Activated CD8-positive, alpha-beta memory T cell treated with anti-CD3 and anti-CD28 coated beads for 36 hours (primary cell): ENCODE measurements around the gene PRICKLE4. TPM values are rescaled to one million over a fixed set of nuclear protein-coding genes. Genes with fewer than 3 reads are reported as not detected.

Experiments used
- CTCF ChIA-PET: fragments of 350-600 bp; sonication (Branson Sonifier 250); formaldehyde crosslinking; loops from one replicate; lab custom pipeline; 2021; ENCODE audit warnings: antibody characterized with exemption; lab: Charles Lee
- POLR2A ChIA-PET: fragments of 350-600 bp; sonication (Branson Sonifier 250); formaldehyde crosslinking; loops from one replicate; lab custom pipeline; 2021; ENCODE audit warnings: antibody characterized with exemption; lab: Charles Lee
- total RNA-seq, 2 experiments: library from RNA; stranded (reverse); gene quantifications; one replicate each; pipeline ENCODE4 v1.2.3, GENCODE V29; 2021

The PRICKLE4 gene
- total RNA-seq, 2 experiments from 2014 or later: not detected

GRCh38 chr6:41814629-41815028 lies 34.0 kb downstream of the PRICKLE4 start:
- CTCF ChIA-PET: interaction anchor here (0.6 kb wide), 1 partner anchor 90 kb away, joined by 4 read pairs; no protein-coding TSS in a partner anchor
- POLR2A ChIA-PET: no interaction called here

- CTCF ChIA-PET: no interaction called here
- POLR2A ChIA-PET: no interaction called here
These were observed 35.0 kb downstream of the PRICKLE4 start for GRCh38 chr6:41815587-41815986.

- ChIA-PET CTCF (interaction anchor here (0.6 to 1.3 kb wide), 2 partner anchors 59 to 228 kb away, joined by 3 read pairs; no protein-coding TSS in a partner anchor), POLR2A (no interaction called here)
These were observed 37.9 kb downstream of the PRICKLE4 start for GRCh38 chr6:41818271-41819054.

- ChIA-PET POLR2A (no interaction called here), CTCF (no interaction called here)
These were observed 40.7 kb downstream of the PRICKLE4 start for GRCh38 chr6:41821266-41821665.

GRCh38 chr6:41822021-41822420 lies 41.4 kb downstream of the PRICKLE4 start:
- ChIA-PET CTCF (no interaction called here), POLR2A (no interaction called here)

GRCh38 chr6:41823178-41823577 lies 42.6 kb downstream of the PRICKLE4 start:
- CTCF ChIA-PET: no interaction called here

GRCh38 chr6:41824571-41825569 lies 44.3 kb downstream of the PRICKLE4 start:
- ChIA-PET POLR2A (no interaction called here), CTCF (no interaction called here)

More at GRCh38 chr6:41823178-41823577, 42.6 kb downstream of the PRICKLE4 start:
- POLR2A ChIA-PET: interaction anchor here (0.6 kb wide), 1 partner anchor 81 kb away, joined by 6 read pairs; no protein-coding TSS in a partner anchor

- POLR2A ChIA-PET: no interaction called here
- CTCF ChIA-PET: no interaction called here
These were observed 45.9 kb downstream of the PRICKLE4 start for GRCh38 chr6:41826343-41827022.

GRCh38 chr6:41832263-41832662 lies 51.7 kb downstream of the PRICKLE4 start:
- ChIA-PET CTCF (no interaction called here), POLR2A (no interaction called here)

GRCh38 chr6:41836022-41836659 lies 55.6 kb downstream of the PRICKLE4 start:
- ChIA-PET POLR2A (no interaction called here), CTCF (no interaction called here)

GRCh38 chr6:41836660-41837052 lies 56.1 kb downstream of the PRICKLE4 start:
- POLR2A ChIA-PET: interaction anchor here (0.6 kb wide), 1 partner anchor 29 kb away, joined by 5 read pairs; no protein-coding TSS in a partner anchor
- CTCF ChIA-PET: interaction anchor here (0.6 kb wide), 1 partner anchor 883 kb away, joined by 3 read pairs; no protein-coding TSS in a partner anchor

Other genes with a start within 250 kb of the PRICKLE4 start
- 10 to 100 TPM; 21.0 to 23.6 TPM for gene FOXP4, start 234.4 kb upstream of the PRICKLE4 start, total RNA-seq
- not detected for gene MDFI, start 142.3 kb upstream of the PRICKLE4 start, total RNA-seq
- gene TFEB, start 45.2 kb upstream of the PRICKLE4 start, total RNA-seq: 10 to 100 TPM; 11.7 to 14.0 TPM
- gene PGC, start 33.4 kb upstream of the PRICKLE4 start, total RNA-seq: not detected
- gene FRS3, start 882 bp upstream of the PRICKLE4 start, total RNA-seq: 1 to 10 TPM; 3.8 to 4.0 TPM
- 100 to 1,000 TPM; 416 to 419 TPM for gene TOMM6, start 6.9 kb downstream of the PRICKLE4 start, total RNA-seq
- 1 to 10 TPM; 5.8 to 6.0 TPM for gene USP49, start 114.6 kb downstream of the PRICKLE4 start, total RNA-seq
- gene MED20, start 140.4 kb downstream of the PRICKLE4 start, total RNA-seq: 10 to 100 TPM; 17.5 to 22.1 TPM
- 10 to 100 TPM; 83.7 to 85.2 TPM for gene BYSL, start 140.7 kb downstream of the PRICKLE4 start, total RNA-seq
- 100 to 1,000 TPM; 356 to 367 TPM for gene CCND3, start 161.0 kb downstream of the PRICKLE4 start, total RNA-seq